SIG-M5 (cell line): Measurements from ENCODE around the gene NF2.
"Not testable (repeated sequence)": the region's sequence is repeated elsewhere in the genome, so short reads cannot be mapped to it uniquely, and the experiment has no call there.

Experiments
- DNase-seq: peaks from one replicate; lab custom pipeline; 2025; lab: John Stamatoyannopoulos, UW

NF2 gene

GRCh38 chr22:29596408-29596807, 7.0 kb upstream of the NF2 start:
- DNase-seq = no peak

- not testable (repeated sequence) for DNase-seq
Observed at GRCh38 chr22:29597871-29598683, 5.4 kb upstream of the NF2 start.

- no peak for DNase-seq
Observed at GRCh38 chr22:29598684-29599020, 4.8 kb upstream of the NF2 start.

- no peak for DNase-seq
Observed at GRCh38 chr22:29604076-29604360, 585 bp downstream of the NF2 start.

- no peak for DNase-seq
Observed at GRCh38 chr22:29605527-29605850, 2.1 kb downstream of the NF2 start.

GRCh38 chr22:29606320-29606719, 2.9 kb downstream of the NF2 start:
- DNase-seq = no peak

- DNase-seq = no peak
Observed at GRCh38 chr22:29607426-29607825, 4.0 kb downstream of the NF2 start.

GRCh38 chr22:29609139-29609538, 5.7 kb downstream of the NF2 start:
- DNase-seq = no peak

- DNase-seq = no peak
Observed at GRCh38 chr22:29610780-29611179, 7.3 kb downstream of the NF2 start.

- no peak for DNase-seq
Observed at GRCh38 chr22:29615705-29616327, 12.4 kb downstream of the NF2 start.

GRCh38 chr22:29617922-29618629, 14.6 kb downstream of the NF2 start:
- no peak for DNase-seq

GRCh38 chr22:29621761-29622526, 18.5 kb downstream of the NF2 start:
- no peak for DNase-seq

GRCh38 chr22:29623059-29623458, 19.6 kb downstream of the NF2 start:
- DNase-seq = no peak

- no peak for DNase-seq
Observed at GRCh38 chr22:29623553-29624169, 20.2 kb downstream of the NF2 start.

- no peak for DNase-seq
Observed at GRCh38 chr22:29625090-29625825, 21.8 kb downstream of the NF2 start.

GRCh38 chr22:29626497-29627195, 23.2 kb downstream of the NF2 start:
- no peak for DNase-seq

GRCh38 chr22:29627196-29627535, 23.7 kb downstream of the NF2 start:
- no peak for DNase-seq

GRCh38 chr22:29628996-29629902, 25.8 kb downstream of the NF2 start:
- DNase-seq = no peak

GRCh38 chr22:29629903-29630516, 26.6 kb downstream of the NF2 start:
- DNase-seq = no peak

GRCh38 chr22:29630987-29631386, 27.6 kb downstream of the NF2 start:
- DNase-seq = no peak
